Uterus (tissue), 4 donors: ENCODE data around the gene SLC2A5. TPM values are rescaled to one million over a fixed set of nuclear protein-coding genes. Genes with fewer than 3 reads are reported as not detected.

ENCODE experiments used
- DNase-seq, 2 donors: peaks; one replicate each; pipeline ENCODE4 v3.0.0-alpha.2; 2019 to 2020
- H3K27ac ChIP-seq, 2 donors: fragments of 200-600 bp; sonication (generic); 1 replicate in 1 of 2; 2 replicates in 1 of 2; pipeline ENCODE4 v1.5.1; 2016 to 2018
- H3K27me3 ChIP-seq, 2 donors: fragments of 200-600 bp; sonication (generic); one replicate each; pipeline ENCODE4 v1.5.1; 2018 to 2019; ENCODE audit warnings: control low read depth in 1 of 2
- H3K36me3 ChIP-seq, 2 donors: fragments of 200-600 bp; sonication (generic); one replicate each; pipeline ENCODE4 v1.5.1; 2019; ENCODE audit warnings: control low read depth in 1 of 2
- H3K4me1 ChIP-seq, 2 donors: fragments of 200-600 bp; sonication (generic); one replicate each; pipeline ENCODE4 v1.5.1; 2018 to 2019; ENCODE audit warnings: control low read depth in 1 of 2
- H3K4me3 ChIP-seq, 2 donors: fragments of 200-600 bp; sonication (generic); 1 replicate in 1 of 2; 2 replicates in 1 of 2; pipeline ENCODE4 v1.5.1; 2018 to 2019; ENCODE audit warnings: mild to moderate bottlenecking in 1 of 2
- H3K9me3 ChIP-seq, 2 donors: fragments of 200-600 bp; sonication (generic); one replicate each; pipeline ENCODE4 v1.5.1; 2019; ENCODE audit warnings: control low read depth in 1 of 2
- CTCF ChIP-seq, 4 experiments: fragments of 200-600 bp in 2 of 4; fragments of 450-650 bp in 2 of 4; sonication (generic) in 2 of 4; IDR thresholded peaks; one replicate each; pipeline ENCODE4 v1.5.1; 2016 to 2019; ENCODE audit warnings: antibody characterized with exemption in 4 of 4, mild to moderate bottlenecking in 2 of 4, moderate library complexity in 1 of 4
- POLR2A ChIP-seq, 2 donors: fragments of 450-650 bp; IDR thresholded peaks; one replicate each; pipeline ENCODE4 v1.6.1; 2016; ENCODE audit warnings: antibody characterized with exemption in 2 of 2, mild to moderate bottlenecking in 1 of 2, moderate library complexity in 1 of 2
- intact Hi-C: fragments of 100-400 bp; cut with DNase I; formaldehyde crosslinking; loops from one replicate; pipeline ENCODE4 v1.15.1; 2023; ENCODE audit warnings: low total_unique reads
- small RNA-seq: library from RNA; depleted of rRNA; stranded (forward); fragments of <200 nt; gene quantifications from one replicate; pipeline ENCODE3, GENCODE V24; 2016
- total RNA-seq, 4 donors: library from RNA; depleted of rRNA in 3 of 4; stranded (reverse); fragments of >200 nt in 3 of 4; gene quantifications; one replicate each; pipeline versions ENCODE4 v1.1.0 to v1.2.4, GENCODE V29; 2014 to 2023
- donor health status: DM: yes; HTN: yes; CAD: no.

Gene SLC2A5
- total RNA-seq, 4 donors from 2014 or later, result 1.1 to 2.4 TPM; not detected in 2

GRCh38 chr1:8985915-8986813 lies 83.3 kb downstream of the SLC2A5 start:
- Histone ChIP-seq H3K9me3 (no peaks in the 10 kb centered on the region), H3K27ac (no peak overlapping the region), H3K36me3 (no peaks in the 10 kb centered on the region), H3K4me1 (no peaks in the 10 kb centered on the region), H3K27me3 (no peaks in the 10 kb centered on the region), H3K4me3 (no peak overlapping the region)
- TF ChIP-seq POLR2A (IDR thresholded peaks at IDR 0.05) (no peak), CTCF (IDR thresholded peaks at IDR 0.05) (no peak)
- intact Hi-C loops, result no loop called here
- peak; percentile 55 to 71 for DNase-seq

Small RNA genes lying within 50 kb of the gene (small RNA-seq; reads per million reads assigned to genes)
- gene RF00424, result not detected

Other genes with a start within 250 kb of the SLC2A5 start
- gene ENO1, start 190.9 kb downstream of the SLC2A5 start, total RNA-seq, result 100 to 1,000 TPM; 123 to 358 (median 225) TPM
- gene CA6, start 123.8 kb downstream of the SLC2A5 start, total RNA-seq, result not detected
- not detected for gene SLC2A7, start 43.2 kb downstream of the SLC2A5 start, total RNA-seq
- 10 to 100 TPM in 1 of 4 donors, 1 to 10 TPM in 2, under 1 TPM in 1; 0.59 to 10.7 (median 2.2) TPM for gene GPR157, start 59.5 kb upstream of the SLC2A5 start, total RNA-seq
- gene H6PD, start 165.1 kb upstream of the SLC2A5 start, total RNA-seq, result 100 to 1,000 TPM in 1 of 4 donors, 10 to 100 TPM in 3; 28.4 to 107 (median 49.7) TPM
- 10 to 100 TPM; 12.3 to 29.6 (median 20.7) TPM for gene SPSB1, start 223.3 kb upstream of the SLC2A5 start, total RNA-seq